Measurements from ENCODE around the gene SEMA4D.

The SEMA4D gene

DNA sequence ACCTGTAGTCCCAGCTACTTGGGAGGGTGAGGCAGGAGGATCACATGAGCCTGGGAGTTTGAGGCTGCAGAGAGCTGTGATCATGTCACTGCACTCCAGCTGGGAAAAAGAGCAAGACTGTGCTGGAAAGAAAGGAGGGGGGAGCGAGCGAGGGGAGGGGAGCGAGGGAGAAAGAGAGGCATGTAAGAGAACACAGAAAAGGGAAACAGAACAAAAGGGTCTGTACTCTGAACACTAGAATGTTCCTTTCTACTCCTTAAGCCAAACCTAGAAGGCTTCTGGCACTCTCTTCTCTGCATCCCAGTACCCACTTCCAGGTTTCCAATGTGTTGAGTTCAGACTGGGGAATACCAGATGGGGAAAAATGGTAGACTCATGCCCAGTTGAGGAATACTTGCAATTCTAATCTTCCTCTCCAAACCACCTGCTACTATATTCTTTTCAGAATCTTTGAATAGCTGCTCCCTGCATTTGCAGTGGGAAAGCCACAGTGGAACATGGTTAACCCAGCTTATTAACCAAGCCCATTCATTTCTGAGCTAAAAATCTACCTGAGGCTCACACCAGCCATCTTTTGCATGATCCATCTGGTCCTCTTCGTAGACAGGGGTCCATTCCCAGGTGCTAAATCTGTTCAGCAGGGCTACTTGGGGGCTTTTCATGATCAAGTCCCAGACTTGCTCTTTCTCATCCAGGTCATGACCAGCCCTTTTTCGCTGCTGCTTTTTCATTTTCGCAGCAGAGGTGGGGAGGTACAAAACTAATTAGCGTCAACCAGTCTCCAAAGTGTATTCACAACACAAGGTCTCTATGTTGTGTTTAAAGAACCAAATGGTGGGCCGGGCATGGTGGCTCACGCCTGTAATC is 34.9 kb downstream of the SEMA4D start:
- DNase-seq = no peak

DNA sequence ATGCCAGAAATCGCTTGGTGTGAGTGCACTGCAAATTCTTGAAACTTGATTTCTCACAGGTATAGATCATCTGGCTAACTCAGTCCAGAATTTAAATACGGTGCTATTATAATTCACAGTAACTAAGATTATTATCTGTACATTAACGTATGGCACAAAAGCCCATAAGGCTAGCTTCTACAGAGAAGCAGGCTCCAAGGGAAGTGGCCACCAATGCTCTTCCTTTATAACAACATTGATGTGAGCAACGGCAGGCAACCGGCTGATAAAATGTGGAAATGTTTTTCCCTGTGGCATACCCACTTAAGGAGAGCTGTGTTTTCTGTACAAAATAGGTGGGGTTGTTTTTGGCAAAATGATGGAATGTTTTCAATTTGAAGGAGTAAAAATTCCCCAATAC is 35.7 kb downstream of the SEMA4D start:
- DNase-seq = no peak

DNA sequence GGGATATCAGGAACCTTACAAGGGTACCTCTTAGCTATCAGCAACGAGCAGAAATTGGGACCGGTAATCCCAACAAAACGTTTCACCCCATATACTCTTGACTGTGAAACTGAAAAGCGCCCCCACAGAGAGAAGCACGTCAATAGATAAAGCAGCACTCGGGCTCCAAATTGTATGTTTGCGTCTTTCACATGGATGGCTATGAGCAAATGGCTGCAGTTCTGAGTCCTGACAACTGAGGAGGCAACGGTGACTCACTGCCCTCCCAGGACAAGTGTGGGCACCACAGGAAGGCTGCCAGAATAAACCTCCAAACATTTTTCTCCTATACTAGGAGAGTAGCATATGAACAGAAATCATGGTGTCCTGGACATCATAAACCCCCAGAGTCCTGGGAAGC is 36.6 kb downstream of the SEMA4D start:
- no peak for DNase-seq

DNA sequence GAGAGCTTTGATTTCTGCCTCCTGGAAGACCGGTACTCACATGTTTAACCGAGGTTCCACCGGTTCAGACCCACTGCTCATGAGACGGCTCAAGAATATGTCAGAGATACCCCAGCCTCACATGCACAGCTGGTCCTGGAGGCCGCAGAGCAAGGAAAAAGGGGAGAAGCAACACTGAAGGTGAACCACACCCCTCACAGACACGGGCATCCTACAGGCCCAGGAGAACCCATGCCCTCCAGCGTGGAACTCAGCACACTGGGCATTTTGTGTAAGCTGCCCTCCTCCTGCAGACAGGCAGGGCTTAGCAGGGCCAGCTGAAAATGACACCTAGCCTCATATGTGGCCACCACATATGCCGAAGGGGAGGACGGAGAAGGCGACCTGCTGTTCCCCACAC is 37.4 kb downstream of the SEMA4D start:
- no peak for DNase-seq

DNA sequence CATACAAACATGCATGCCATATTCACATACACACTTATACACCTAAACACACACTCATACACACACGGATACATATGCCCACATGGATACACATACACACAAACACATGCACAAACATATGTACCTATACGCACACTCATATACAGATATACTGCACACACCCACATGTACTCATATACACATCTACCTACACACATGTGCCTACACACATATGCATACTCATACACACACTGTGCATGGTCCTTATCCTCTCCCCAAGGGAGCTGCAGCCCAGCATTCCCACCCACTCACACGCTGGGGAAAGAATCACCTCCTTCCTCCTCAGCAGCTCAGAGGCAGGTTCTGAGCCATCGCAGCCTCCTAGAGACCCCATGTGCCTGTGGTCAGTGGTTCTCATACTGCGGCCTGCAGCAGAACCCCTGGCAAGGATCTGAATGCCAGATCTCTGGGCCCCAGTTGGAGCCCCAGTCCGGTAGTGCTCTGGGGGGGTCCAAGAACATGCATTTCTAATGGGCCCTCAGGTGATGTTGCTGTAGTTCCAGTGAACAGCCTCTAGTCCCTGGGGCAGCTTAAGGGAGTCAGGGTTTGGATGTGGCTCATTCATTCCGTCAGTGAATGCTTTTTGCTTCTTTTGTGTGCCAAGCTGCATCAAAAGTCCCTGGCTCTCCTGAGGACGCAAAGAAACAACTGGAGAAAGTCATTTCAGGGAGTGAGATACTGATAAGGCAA is 39.0 kb downstream of the SEMA4D start:
- no peak for DNase-seq

DNA sequence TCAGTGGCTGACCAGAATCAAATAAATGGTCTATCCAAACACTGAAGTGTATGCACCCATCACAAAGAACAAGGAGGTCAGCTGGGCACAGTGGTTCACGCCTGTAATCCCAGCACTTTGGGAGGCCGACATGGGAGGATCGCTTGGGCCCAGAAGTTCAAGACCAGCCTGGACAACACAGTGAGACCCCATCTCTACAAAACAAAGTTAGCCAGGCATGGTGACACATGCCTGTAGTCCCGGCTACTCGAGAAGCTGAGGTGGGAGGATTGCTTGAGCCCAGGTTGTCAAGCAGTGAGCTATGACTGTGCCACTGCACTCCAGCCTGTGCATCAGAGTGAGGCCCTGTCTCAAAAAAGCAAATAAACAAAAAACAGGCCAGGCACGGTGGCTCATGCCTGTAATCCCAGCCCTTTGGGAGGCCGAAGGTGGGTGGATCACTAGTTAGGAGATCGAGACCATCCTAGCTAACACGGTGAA is 40.5 kb downstream of the SEMA4D start:
- no peak for DNase-seq

DNA sequence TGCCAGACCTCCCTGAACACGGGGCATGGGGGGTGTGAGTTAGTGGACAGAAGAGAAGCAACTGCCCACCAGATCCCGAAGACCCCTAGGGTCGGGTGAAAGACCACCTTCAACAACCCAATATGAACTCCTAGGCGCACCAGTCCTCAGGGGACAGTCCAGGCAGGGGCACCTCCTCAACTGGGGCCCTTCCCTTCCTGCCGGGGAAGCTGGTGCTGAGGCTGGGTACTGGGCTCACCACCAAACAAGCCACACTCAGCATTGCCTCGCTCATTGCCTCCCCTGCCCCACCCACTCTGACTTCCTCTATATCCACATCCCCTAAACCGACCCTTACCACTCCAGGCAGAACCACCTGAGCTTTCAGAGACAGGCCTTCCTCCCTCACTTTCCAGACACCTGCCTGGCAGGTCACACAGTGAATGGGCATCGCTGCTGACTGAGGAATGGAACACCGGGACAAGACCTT is 42.5 kb downstream of the SEMA4D start:
- DNase-seq = no peak

DNA sequence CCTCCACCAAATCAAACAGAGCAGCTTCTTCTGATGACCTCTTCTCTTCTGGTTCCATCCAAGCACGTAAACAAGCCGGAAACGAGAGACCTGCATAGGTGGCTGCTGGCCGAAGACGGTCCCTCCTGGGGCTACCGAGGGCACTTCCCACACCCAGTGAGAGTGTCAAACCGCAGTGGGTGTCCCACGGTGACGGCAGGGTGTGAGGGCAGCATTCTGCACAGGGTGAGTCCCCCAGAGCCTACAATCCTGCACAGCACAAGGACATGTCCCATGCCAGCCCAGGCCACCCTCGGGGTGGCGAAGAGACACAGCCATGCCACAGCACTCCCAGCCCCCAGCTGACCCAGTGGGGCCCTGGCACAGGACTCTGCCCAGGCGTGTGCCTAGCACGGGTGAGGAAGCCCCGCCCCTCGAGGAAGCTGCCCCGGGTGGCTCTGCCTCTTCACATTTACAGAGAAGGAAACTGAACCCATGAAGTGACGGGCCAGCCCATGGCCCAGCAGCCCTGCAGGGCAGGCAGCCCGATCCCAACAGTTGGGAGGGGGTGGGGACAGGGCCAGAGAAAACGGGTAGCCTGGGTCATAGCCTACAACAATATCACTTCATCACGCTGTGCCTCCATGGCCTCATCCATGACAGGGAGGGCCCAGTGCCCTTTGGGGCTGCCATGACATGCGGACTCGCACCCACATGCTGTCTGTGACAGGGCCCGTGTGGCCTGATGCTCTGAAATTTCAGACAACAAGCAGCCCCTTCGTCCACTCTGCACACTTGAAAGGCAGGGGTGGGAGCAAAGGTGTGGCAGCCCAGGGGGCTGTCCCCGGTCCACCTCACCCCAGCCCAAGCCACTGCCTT is 43.2 kb downstream of the SEMA4D start:
- DNase-seq = no peak

DNA sequence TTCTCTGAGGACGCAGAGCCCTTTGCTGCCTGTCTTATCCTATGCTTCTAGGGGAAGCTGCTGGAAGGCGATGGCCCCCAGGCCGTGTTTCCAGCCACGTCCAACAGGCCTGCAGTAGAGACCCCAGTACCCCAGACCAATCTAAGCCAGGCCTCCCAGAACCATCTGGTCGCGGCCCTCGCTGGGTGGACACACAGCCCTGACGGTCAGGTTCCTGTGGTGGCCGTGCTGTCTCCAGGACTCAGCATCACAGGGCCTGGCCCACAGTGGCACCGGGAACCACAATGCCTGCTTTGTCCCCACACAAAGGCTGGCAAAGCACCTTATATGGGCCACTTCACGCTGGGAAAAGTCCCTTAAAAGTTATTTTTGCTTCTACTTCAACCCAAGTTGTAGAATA is 44.5 kb downstream of the SEMA4D start:
- no peak for DNase-seq

DNA sequence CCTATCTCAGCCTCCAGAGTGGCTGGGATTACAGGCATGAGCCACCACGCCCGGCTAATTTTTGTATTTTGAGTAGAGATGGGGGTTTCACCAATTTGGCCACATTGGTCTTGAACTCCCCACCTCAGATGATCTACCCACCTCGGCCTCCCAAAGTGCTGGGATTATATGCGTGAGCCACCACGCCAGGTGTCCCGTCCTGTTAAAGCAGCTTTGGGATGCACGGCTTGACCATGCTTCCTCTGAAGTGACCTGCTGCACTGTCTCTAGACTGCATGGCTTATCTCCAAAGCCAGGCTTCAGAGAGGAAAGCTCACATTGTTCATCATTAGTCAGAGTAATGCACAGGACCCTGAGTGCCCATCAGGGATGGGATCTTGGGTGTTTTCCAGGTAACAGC is 45.4 kb downstream of the SEMA4D start:
- no peak for DNase-seq

DNA sequence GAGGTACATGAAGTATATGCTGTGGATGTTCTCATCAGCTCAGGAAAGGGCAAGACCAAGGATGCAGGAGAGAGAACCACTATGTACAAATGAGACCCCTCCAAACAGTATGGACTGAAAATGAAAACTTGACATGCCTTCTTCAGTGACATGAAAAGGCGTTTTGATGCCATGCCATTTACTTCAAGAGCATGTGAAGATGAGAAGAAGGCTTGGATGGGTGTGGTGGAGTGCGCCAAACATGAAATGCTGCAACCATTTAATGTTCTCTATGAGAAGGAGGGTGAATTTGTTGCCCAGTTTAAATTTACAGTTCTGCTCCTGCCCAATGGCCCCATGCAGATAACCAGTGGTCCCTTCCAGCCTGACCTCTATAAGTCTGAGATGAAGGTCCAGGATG is 47.7 kb downstream of the SEMA4D start:
- no peak for DNase-seq

DNA sequence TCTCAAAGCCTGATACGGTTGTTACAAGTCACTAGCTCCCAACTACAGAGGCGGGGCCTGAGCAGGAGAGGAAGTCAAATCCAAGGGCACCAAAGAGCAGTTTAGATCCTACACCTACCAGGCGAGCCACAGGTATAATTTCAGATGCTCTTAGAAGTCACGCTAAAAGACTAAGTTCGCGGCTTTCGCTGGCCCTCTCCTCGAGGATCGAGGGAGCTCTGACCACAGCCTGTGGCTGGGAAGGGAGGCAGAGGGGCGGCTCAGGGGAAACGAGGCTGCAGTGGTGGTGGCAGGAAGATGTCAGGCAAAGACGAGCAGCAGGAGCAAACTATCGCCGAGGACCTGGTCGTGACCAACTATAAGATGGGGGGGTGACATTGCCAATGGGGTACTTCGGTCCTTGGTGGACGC is 48.6 kb downstream of the SEMA4D start:
- no peak for DNase-seq

DNA sequence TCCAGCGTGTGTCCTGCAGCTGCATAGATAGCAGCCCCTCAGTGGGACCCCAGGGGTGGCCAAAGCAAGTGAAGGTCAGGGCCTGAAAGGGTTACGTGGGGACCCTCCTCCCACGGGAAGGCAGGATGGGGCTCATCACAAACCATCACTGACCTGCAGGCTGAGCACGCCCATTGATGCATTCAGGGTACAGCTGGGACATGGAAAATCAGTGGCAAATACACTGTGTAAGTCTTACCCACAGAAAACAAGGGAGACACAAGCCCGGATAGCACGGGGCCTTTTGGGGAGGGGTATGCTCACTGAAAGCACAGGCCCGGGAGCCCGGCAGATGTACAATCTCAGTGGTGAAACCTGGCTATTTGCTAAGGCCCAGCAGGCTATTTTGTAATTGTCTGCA is 49.1 kb downstream of the SEMA4D start:
- no peak for DNase-seq

DNA sequence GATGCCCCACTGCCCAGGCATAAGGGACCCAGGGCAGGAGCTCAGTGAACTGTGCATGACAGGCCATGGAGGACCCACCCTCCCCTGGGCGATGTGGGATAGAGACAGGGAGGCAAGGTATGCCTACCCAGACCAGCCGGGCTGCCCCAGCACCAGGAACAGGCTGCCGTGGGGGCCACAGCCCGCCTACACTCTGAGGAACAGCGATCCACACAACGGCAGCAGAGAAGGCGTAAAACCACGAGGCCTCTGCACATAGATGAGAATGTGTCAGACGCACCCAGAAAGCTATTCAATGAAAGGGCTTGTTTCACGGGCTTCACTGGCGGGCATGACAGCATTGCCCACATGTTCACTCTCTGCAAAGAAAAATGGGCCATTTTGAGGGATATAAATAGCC is 49.5 kb downstream of the SEMA4D start:
- DNase-seq = no peak

DNA sequence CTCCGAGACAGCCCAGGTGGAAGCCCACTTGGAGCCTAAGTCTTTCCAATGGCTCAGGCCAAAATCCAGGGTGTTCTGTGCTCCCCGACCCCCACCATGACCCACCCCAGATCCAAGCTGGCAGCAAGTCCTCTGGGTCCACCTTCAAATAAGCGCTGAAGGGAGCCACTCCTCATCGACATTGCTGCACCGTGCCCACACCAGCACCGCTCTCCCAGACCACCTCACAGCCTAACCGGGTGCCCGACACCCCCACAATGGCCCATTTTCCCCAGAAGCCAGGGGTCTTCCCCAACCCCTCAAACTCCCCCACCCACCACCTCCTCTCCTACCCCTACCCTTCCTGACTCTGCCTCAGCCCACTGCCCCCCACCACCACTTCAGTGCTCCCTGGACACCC is 50.5 kb downstream of the SEMA4D start:
- DNase-seq = no peak

DNA sequence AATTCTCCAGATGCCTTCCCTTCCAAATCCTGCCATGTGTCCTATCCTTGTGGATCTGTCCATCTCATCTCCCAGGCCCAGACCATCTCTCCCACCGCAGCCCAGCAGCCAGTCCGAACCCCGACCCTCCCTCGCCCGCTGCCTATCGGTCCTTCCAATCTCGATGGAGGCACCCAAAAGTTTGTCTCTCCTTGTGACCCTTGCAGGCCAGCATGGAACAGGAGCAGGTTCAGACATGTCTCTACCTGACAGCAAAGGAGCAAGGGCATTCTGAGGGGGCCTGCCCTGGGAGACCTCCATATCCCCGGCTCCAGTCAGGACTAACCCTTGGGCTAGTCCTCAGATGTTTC is 51.0 kb downstream of the SEMA4D start:
- DNase-seq = no peak

DNA sequence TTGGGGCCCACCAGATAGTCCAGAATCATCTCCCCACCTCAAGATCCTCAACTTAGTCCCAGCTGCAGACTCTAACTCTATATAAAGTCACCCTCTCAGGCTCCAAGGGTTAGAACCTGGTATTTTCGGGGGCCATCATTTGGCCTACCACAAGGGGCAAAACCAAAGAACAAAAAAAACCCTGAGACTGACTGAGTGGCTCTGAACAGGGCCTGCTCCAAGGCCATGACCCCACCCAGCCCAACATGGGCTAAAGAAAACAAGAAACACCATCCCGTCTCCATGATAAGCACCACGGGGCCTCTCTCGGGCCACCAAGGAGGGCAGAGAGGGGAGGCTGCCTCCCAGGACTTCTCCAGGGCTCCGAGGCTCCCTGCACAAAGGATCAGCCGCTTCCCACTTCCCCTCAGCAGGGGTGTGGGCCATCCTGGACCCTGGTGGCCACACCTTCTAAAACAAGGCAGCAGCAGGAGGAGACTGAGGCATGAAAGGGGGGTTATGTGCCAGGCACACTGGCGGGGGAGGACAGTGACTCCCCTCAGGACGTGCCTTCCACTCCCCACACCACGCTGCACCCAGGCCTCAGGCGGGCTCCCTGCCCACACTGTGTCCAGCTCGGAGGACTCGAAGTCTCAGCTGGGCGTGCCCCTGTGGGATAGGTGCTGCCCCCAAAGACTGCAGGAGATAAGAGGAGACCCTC is 51.5 kb downstream of the SEMA4D start:
- DNase-seq = no peak

DNA sequence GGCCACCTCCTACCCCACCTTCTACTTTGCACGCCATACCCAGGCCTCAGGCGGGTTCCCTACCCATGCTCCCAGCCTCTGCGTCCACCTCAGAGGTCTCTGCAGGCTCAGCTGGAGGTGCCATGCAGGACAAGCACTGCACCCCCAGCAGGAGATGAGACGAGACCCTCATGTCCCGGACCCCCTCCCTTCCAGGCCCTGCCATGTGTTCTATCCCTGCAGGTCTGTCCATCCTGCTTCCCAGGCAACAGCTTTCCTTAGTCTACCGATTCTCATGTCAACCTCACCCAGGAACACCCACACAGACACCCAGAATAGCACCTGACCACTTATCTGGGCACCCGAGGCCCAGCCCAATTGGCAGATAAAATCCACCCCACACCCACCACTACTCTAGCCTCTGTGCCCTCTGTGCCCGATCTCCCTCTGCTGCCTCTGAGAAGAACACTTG is 52.1 kb downstream of the SEMA4D start:
- no peak for DNase-seq

DNA sequence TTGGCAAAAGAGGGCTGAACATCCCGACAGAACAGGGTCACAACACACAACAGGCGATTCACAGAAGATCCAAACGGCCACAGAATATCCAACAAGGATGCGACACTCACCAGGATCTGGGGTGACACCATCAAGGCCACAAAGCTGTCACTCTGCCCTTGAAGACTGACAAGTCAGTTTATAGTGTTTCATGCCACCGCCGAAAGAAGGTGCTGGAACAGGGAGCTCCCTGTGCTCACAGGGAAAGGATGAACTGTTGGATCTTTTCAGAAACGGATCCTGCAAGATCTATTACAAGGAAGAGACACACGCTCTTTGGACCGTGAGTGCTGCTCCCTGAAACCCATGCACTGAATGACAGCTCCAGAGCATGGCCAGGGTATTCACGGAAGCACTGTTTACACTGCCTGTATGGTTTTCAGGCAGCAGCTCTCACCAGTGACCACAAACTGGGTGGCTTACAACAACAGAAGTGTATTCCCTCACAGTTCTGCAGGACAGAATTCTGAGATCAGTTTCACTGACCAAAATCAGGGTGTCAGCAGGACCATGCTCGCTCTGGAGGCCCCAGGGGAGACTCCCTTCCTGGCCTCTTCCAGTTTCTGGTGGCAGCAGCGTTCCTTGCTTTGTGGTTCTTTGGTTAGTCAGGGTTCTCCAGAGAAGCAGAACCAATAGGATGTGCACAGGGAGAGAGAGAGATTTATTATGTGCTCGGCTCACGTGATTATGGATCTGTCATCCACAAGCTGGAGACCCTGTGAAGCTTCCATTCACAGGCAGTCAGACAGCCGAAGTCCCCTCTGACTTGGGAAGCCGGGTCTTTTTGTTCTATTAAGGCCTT is 52.8 kb downstream of the SEMA4D start:
- DNase-seq = no peak

DNA sequence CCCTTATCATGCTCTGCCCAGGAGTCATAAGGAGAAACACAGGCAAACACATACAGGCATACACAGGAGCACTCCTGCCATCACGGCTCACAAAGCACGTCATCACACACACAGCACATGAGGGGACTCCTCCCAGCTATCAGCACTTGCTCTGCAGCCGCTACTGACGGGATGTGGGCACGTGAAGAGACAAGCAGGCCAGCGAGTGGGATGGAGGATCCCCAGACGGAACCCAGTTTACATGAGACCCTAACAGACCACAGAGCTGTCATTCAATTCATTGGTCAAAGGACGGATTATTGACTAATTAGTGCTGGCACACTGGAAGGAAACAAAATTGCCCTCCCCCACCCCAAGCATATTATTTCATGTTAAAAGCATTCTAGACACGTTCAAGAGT is 53.6 kb downstream of the SEMA4D start:
- DNase-seq = no peak

DNA sequence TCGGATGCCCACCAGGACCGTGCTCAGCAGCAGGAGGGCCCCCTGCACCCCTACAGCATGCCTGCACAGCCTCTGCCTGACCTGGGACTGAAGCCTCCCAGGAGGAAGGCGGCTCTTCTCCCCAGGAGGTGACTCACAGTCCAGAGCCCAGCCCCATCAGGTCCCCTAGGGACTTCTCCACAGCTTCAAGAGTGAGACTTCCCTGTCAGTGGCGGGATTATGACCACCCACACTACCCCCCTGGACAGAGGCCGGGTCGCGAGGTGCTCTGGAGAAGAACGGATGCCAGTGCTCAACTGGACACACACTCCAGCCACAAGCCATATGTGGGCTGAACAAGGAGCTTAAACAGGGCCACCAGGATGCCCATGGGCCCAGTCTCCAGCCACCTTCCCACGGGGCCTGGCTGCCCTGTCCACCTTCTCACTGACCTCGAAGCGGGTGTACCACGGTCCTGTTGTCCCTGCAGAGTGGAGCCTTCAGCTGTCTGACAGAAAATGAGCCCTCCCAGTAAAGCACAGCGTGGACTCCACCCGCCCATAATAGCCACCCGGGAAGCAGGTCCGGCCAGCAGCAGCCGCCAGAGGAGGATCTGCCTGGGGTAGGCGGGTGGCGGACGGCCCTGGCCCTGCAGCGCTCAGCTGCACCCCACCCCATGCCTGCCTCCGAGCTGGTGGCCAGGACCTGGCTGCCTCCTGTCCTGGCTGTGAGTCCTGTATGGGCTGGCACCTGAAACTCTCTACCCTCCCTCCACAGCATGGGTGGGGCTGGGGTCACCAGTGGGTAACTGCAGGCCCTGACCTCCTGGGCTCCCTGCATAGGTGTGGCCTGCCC is 54.7 kb downstream of the SEMA4D start:
- DNase-seq = no peak
